OCI-LY1 (cell line): ENCODE data around the gene ELMO1.

Experiments used
- H2AFZ ChIP-seq: fragments of 200-600 bp; sonication (generic), shearing (Covaris generic); 2 replicates; pipeline ENCODE4 v1.6.0; 2014; ENCODE audit warnings: antibody characterized with exemption, mild to moderate bottlenecking, low read length
- H3F3A ChIP-seq: fragments of 200-600 bp; sonication (generic), shearing (Covaris generic); 2 replicates; pipeline ENCODE4 v1.6.0; 2014; ENCODE audit warnings: mild to moderate bottlenecking, antibody characterized with exemption, low read length, moderate library complexity; ENCODE audit not compliant: insufficient read depth
- H3K27ac ChIP-seq: fragments of 200-600 bp; sonication (generic); 2 replicates; pipeline ENCODE4 v1.5.1; 2014; ENCODE audit warnings: low read length, mixed run types, mild to moderate bottlenecking, low read depth; ENCODE audit not compliant: poor library complexity, severe bottlenecking
- H3K27me3 ChIP-seq: fragments of 200-600 bp; sonication (generic); 2 replicates; pipeline ENCODE4 v1.6.0; 2014; ENCODE audit warnings: antibody characterized with exemption, mild to moderate bottlenecking, low read length, moderate library complexity; ENCODE audit not compliant: insufficient read depth
- H3K36me3 ChIP-seq: fragments of 200-600 bp; sonication (generic); 2 replicates; pipeline ENCODE4 v1.6.1; 2014; ENCODE audit warnings: mild to moderate bottlenecking, antibody characterized with exemption, low read length, moderate library complexity, mixed read lengths; ENCODE audit not compliant: insufficient read depth
- H3K4me1 ChIP-seq: fragments of 200-600 bp; sonication (generic); 2 replicates; pipeline ENCODE4 v1.5.1; 2014; ENCODE audit warnings: mild to moderate bottlenecking, low read length, moderate library complexity; ENCODE audit not compliant: insufficient read depth, severe bottlenecking
- H3K4me2 ChIP-seq: fragments of 200-600 bp; sonication (generic), shearing (Covaris generic); 2 replicates; pipeline ENCODE4 v1.6.1; 2014; ENCODE audit warnings: low read length
- H3K4me3 ChIP-seq: fragments of 200-600 bp; sonication (generic); 2 replicates; pipeline ENCODE4 v1.5.1; 2014; ENCODE audit warnings: low read length, low read depth, mild to moderate bottlenecking, mixed read lengths; ENCODE audit not compliant: poor library complexity, severe bottlenecking
- H3K79me2 ChIP-seq: fragments of 200-600 bp; shearing (Covaris generic); 2 replicates; pipeline ENCODE4 v1.6.1; 2016; ENCODE audit warnings: mixed run types, low read length, mixed read lengths; ENCODE audit not compliant: insufficient read depth
- H3K9ac ChIP-seq: fragments of 200-600 bp; sonication (generic), shearing (Covaris generic); 2 replicates; pipeline ENCODE4 v1.6.1; 2014; ENCODE audit warnings: mild to moderate bottlenecking, low read length, mixed read lengths
- H3K9me2 ChIP-seq: fragments of 200-600 bp; sonication (generic), shearing (Covaris generic); 2 replicates; pipeline ENCODE4 v1.6.1; 2014; ENCODE audit warnings: low read depth, mild to moderate bottlenecking, low read length, mixed read lengths
- H3K9me3 ChIP-seq: fragments of 200-600 bp; shearing (Covaris generic); 2 replicates; pipeline ENCODE4 v1.6.1; 2014; ENCODE audit warnings: low read length, mixed read lengths
- H4K20me1 ChIP-seq: fragments of 200-600 bp; sonication (generic), shearing (Covaris generic); 2 replicates; pipeline ENCODE4 v1.6.0; 2016; ENCODE audit warnings: mild to moderate bottlenecking, low read length; ENCODE audit not compliant: insufficient read depth
- EZH2 ChIP-seq: fragments of 200-600 bp; sonication (generic), shearing (Covaris generic); IDR thresholded peaks from 2 replicates; pipeline ENCODE4 v1.8.0; 2017; ENCODE audit warnings: borderline replicate concordance, mixed run types, mild to moderate bottlenecking, antibody characterized with exemption, low read length, moderate library complexity, mixed read lengths
- TF ChIP-seq, protein P1 (sequence below): fragments of 200-600 bp; sonication (generic), shearing (Covaris generic); IDR thresholded peaks from 2 replicates; pipeline ENCODE4 v1.5.1; 2017; ENCODE audit warnings: mild to moderate bottlenecking, antibody characterized with exemption, low read length, moderate library complexity, mixed read lengths

Gene ELMO1

DNA sequence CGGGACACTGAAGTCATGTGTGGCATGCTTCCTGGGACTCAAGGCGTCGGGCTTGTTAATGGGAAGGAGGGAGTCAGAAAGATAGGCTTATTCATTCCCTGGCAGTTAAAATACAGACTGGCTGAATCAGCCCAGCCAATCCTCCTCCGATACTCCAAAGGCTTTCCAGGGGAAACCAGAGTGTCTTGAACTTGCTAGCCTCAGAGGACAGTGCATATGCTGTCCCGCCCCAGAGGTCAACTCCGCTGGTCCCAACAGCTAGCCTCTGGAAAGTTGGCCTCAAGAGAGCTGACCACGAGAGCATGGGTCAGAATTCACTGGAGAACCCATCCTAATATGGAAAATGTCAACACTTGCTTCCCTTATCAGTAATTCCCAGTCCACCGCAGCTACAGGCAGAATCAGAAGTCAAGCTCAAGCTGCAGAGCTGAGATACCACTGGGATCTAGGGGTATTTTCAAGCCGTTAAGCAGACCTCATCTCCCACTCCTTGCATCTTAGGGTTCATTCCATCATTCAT lies 43.0 kb downstream of the ELMO1 start:
- TF ChIP-seq, protein P1, sequence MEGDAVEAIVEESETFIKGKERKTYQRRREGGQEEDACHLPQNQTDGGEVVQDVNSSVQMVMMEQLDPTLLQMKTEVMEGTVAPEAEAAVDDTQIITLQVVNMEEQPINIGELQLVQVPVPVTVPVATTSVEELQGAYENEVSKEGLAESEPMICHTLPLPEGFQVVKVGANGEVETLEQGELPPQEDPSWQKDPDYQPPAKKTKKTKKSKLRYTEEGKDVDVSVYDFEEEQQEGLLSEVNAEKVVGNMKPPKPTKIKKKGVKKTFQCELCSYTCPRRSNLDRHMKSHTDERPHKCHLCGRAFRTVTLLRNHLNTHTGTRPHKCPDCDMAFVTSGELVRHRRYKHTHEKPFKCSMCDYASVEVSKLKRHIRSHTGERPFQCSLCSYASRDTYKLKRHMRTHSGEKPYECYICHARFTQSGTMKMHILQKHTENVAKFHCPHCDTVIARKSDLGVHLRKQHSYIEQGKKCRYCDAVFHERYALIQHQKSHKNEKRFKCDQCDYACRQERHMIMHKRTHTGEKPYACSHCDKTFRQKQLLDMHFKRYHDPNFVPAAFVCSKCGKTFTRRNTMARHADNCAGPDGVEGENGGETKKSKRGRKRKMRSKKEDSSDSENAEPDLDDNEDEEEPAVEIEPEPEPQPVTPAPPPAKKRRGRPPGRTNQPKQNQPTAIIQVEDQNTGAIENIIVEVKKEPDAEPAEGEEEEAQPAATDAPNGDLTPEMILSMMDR: no peak
- TF ChIP-seq EZH2: no peak
- Histone ChIP-seq H3K27ac (no peak overlapping the region), H4K20me1 (no peaks in the 10 kb centered on the region), H3K4me2 (no peak overlapping the region), H3K36me3 (no peaks in the 10 kb centered on the region; the same call in 1 of the 2 replicates), H3K4me3 (no peak overlapping the region), H3K9me3 (peaks cover 6% of the 10 kb centered on the region; the same call in 1 of the 2 replicates), H3F3A (no peaks in the 10 kb centered on the region), H3K79me2 (no peaks in the 10 kb centered on the region), H3K4me1 (peaks cover 18% of the 10 kb centered on the region), H3K27me3 (no peaks in the 10 kb centered on the region; the same call in 1 of the 2 replicates), H3K9me2 (no peaks in the 10 kb centered on the region), H2AFZ (no peak overlapping the region), H3K9ac (no peak overlapping the region)

DNA sequence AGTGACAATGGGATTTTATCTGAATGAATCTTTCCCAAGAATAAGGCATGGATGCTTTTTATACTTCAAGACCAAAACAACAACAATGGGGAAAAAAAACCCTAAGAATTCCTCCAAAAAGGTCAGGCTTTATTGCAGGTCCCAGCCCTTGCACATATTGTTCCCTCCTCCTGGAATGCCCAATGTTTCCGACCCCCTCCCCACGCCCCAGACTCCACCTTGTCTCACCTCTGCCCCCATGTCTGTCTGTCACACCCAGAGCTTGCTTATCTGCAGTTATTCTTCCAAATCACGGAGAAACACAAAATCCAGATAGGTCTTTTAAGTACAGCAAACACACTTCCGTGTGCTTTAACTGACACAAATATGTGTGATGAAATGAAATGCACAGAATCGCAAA lies 43.5 kb downstream of the ELMO1 start:
- Histone ChIP-seq H3K79me2 (no peaks in the 10 kb centered on the region), H3F3A (no peaks in the 10 kb centered on the region), H3K4me2 (no peak overlapping the region), H3K27me3 (no peaks in the 10 kb centered on the region; the same call in 1 of the 2 replicates), H3K9me3 (peaks cover 6% of the 10 kb centered on the region; the same call in 1 of the 2 replicates), H4K20me1 (no peaks in the 10 kb centered on the region), H3K36me3 (no peaks in the 10 kb centered on the region; the same call in 1 of the 2 replicates), H3K27ac (no peak overlapping the region), H3K9me2 (no peaks in the 10 kb centered on the region), H3K4me1 (peaks cover 16% of the 10 kb centered on the region), H3K9ac (no peak overlapping the region), H2AFZ (no peak overlapping the region), H3K4me3 (no peak overlapping the region)
- TF ChIP-seq, protein P1: no peak
- no peak for TF ChIP-seq EZH2

DNA sequence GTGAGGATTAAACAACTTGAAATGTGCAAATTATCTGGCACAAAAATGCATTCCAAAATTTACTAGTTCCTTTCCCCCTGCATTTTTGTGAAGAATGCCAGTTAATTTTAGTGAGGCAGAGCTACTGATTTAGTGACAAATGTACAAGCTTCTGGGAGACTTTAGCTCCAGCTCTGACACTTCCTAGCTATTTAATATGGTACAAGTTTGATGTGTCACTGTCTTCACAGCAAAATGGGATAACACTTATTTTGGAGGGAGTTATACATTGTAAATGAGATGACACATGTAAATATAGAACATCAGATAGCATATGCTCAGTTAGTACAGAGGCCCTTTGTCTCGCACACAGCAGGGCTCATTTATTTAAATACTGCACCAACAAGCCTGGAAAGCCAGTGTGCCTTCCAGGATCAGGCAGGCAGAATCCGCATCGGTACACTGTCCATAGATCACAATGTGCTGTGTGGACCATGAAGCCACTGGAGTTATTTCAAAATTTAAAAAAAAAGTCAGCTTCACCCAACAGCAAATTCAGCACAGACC lies 48.7 kb downstream of the ELMO1 start:
- Histone ChIP-seq H3K9me2 (no peaks in the 10 kb centered on the region), H4K20me1 (no peaks in the 10 kb centered on the region), H3K27me3 (no peaks in the 10 kb centered on the region; the same call in none of the 2 replicates), H3F3A (no peaks in the 10 kb centered on the region), H2AFZ (no peak overlapping the region), H3K9ac (no peak overlapping the region), H3K36me3 (no peaks in the 10 kb centered on the region; the same call in 1 of the 2 replicates), H3K27ac (no peak overlapping the region), H3K79me2 (no peaks in the 10 kb centered on the region), H3K4me3 (no peak overlapping the region), H3K9me3 (peaks cover 6% of the 10 kb centered on the region; the same call in 1 of the 2 replicates), H3K4me1 (no peaks in the 10 kb centered on the region), H3K4me2 (no peak overlapping the region)
- TF ChIP-seq EZH2: no peak
- TF ChIP-seq, protein P1: no peak
